CMK (cell line): ENCODE measurements around the gene ELMO1.
"Not testable (repeated sequence)": the region's sequence is repeated elsewhere in the genome, so short reads cannot be mapped to it uniquely, and the experiment has no call there.

Source experiments
- DNase-seq: peaks from one replicate; pipeline ENCODE4 v3.0.0-alpha.2; 2010; ENCODE audit warnings: low read depth

ELMO1 gene

DNA sequence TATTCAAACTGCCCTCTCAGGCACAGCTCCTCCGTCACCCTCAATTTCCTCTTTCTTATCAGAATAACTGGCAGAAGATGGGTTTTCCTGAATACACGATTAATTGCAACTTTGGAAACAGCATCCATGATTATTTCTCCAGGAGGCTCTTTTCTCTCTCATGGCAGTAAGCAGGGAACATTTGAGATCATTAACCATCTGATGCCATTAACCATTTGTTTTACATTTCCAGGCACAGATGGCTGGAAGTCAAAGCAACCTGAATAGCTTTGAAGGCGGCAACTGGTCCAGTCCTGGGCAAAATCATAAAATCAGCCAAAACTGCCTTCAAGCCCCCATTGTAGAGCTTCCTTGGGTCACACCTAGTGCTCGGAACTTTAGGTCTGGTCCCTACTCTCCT lies 434.9 kb downstream of the ELMO1 start:
- no peak for DNase-seq

DNA sequence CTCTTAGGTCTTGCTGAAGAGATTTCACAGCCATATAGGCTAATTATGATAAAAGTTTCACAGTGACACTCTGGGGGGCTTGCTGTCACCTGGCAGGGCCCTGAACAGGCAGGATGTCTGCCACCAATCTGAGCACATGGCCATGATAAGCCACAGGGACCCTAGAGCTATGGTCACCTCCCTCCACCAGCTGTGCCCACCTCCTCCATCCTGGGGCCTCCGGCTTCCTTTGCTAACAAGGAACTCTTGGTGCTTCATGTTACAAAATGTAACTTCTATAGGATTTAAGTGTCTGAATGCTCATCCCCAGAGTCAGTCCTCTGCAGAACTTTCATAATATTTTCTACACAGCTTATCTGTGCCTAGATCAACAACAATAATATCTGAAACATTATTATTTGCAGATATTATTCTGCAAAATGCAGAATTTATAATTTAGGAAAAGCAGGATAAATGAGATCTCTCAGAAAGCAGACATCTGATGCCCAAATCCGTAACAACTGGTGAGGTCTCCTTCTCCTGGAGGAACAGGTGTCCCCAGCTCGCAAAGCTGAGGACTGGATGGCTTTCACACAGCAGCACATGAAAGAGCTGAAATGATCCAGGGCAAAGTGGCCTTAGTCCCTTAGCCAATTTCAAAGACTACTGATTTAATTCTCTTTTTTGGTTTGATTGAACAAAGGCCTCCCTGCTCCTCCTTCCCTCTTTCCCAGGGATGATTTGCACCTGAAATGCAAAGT lies 437.3 kb downstream of the ELMO1 start:
- no peak for DNase-seq

DNA sequence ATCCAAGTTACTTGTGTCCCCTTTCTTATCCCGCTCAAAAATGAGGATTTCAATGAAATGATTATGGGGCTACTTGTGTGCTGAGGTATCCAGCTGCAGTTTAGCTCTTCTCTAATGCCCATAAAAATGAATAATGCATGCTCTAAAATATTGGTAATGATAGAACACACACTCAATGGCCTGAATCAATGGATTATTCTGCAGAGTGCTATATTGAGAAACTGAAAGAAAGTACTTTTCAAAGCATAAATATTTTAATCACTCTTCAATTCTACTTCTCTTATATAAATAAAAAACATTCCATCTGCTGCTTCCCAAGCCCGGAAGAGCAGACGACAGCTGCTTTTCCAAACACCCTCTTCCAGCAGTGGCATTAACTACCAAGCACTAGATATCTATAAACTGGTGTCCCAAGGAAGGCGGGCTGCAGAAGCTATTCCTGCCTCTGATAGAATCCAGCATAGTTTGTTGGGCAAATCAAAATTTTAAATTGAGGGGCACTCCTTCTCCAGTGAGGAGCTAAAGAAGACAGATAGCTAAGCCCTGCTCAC lies 439.5 kb downstream of the ELMO1 start:
- DNase-seq = no peak

DNA sequence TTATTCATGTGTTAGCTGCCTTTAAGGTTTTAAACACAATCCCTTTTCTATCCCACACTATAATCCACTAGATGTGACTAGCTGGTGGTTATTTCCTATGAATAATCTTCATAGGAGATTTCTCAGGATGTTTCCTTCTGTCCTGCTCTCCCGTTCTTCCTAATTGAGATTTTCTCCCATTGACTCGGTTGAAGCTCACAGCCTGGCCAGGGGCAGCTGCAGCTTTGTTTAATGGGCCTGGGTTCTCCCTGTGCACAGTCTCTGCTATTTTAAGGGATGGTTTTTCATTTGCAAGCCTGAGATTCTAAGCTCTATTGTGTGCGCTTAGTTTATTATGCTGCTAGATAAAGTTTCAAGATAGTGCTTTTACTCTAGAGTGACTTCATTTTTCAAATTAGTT lies 441.0 kb downstream of the ELMO1 start:
- no peak for DNase-seq

DNA sequence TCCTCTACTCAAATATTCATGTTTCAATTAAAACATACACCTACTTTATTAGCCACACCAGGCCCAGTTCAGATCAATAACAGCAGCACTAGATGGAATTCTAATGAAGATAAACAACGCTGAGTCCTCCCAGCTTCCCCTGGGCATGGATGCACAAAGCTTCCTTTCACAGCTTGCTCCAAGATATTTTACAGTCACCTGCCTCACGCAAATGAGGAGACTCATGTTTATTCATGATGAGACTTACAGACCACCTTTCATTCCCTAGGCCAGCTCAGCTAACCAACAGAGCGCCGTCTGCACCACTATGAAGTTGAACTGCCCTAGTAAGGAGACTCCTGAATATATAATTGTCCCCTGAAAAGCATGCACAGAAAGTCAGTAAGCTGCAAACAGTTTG lies 441.4 kb downstream of the ELMO1 start:
- no peak for DNase-seq

DNA sequence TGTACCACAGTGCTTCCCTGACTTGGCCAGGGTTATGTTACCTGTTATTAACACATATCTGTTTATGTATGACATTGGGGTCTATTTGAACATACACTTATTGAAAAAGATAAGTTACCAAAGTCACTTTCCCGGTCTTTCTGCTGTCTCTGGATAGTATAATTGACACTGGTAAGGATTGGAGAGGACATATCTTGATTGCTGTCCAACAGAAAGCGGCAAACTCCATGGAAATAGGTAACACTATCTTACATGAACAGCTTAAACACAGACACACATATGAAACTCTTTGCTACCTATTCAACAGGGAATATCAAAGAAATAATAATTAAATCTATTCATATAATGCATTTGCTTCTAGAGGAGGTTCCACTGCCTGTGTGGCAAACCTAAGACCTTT lies 441.9 kb downstream of the ELMO1 start:
- DNase-seq = no peak

DNA sequence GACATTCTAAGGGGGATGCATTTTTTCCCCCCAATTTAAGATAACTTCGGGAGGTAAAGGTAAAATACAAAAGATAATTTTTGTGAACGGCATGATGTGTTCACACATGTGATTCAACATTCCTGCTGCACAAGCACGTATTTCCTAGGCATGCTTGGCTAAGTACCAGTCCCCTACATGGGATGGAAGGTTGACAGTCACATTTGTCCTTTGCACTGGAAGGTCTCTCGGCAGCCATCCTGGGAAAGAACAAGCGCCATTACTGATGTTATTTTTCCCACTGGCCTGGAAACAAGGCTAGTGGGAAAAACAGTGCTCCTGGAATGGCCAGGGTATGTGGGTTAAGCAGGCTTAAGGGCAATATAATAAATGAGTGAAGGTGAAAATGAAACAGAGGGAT lies 448.2 kb downstream of the ELMO1 start:
- DNase-seq = no peak

DNA sequence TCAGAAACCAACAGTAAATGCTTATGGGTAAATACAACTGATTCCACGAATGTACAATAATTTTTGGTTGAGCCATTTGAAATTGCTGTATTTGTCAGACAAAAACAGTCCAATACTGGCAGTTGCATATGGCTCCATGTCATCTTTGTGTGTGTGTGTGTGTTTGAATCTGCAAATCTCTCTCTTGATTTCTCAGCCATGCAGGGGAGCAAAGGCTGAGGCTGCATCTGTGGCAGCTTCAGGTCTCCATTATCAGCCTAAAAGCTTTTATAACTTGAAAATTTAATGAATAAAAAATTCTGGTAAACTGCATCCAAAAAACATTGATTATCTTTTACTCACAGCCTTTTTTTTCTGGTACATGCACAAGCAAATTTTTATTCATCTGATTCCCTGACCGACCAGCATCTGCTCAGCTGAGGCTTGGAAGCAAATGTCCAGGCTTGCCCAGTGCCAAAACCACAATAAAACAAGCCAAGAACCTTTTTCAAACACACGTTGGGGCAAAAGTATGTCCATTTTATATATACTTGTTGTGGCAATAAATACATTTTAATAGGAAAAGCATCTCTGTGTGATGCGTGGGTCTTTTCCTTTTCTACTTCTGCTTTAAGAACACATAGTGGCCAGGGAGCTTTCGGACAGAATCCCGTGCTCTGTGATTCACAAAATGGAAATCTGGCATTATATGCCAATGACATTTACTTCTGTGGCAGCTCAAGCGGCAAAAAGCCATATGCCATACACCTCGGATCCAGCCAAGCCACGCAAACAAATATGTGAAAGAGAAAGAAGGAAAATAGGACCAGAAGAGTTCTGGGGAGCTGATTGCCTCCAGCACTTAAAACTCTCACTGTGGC lies 448.8 kb downstream of the ELMO1 start:
- no peak for DNase-seq

DNA sequence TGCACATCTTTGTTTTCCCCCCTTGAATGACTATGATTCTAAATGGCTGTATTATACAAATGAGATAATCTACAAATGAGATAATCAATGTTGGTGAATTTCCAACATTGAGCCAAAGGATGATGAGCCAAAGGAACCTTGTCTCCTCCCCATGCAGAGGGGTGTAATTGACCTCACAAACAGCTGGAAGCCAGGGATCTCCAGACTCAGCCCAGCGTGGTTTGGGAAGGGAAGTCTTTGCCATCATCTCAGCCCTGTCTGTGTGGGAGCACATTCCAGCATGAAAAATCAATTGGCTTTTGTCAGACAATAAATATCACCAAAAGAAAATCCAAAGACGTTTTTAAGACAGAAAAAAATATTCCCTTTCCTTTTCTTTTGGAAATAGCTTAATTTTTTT lies 452.9 kb downstream of the ELMO1 start:
- no peak for DNase-seq

DNA sequence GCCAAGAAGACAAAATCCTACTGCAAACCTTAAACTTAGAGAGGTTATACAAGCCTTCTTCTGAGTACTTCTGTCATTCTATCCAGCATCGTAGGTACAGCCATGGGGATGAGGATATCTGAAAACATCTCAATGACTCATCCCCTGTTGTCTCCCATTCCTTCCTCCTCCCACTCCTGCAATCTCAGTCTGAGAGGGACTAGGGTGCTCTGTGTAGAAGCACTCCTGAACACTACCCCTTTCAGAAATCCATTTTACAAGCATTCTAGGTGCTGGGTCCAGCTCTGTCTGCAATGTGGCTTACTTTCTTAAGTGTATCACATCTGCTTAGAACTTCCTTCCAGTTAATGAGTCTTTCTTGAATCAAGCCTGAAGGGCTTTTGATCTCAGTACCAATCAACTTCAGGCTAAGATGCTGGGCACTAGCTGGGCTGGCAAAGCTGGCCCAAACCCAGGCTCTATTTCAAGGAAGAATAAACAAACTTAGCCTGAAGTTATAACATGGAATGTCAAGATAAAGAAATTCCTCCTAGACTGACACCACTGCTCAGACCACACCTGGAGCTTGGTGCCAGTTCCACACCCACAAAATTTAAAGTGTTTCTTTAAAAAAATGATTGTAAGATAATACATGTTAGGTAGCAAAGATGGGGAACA lies 454.1 kb downstream of the ELMO1 start:
- DNase-seq = no peak

DNA sequence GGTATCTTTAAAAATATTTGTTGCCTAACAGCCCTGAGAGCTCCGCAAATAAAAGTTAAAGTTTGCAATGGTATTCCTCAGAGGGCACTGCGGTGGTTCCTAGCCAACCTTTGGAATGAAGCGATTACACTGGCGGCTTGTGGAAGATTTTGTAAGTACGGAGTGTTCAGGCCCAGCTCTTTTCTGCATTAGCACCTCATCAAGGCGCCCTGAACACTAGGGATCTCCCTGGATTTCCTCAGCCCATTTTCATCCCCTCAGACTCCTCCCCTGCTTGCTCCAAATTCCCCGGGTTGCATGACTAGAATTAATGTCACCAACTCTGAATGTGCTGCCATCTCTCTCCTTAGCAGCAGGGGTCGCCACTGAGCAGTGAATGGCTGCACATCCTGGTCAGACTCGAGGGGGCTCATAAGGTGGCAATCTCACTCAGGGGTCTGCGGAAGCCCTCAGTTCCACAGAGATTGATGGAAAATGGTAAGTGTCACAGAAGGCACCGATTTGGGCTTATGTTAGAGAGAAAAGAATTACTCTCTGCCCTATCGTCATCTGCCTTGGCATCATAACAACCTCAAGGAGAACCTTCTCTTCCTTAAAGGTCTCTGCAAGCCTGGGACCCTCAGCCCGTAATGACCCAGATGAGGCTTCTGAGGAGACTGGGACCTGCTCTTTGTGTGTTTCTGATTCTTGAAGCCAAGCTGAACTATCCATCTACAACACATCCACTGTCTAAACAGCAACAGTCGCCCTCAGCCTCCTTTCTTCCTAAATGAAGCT lies 461.5 kb downstream of the ELMO1 start:
- DNase-seq = peak; percentile 12

DNA sequence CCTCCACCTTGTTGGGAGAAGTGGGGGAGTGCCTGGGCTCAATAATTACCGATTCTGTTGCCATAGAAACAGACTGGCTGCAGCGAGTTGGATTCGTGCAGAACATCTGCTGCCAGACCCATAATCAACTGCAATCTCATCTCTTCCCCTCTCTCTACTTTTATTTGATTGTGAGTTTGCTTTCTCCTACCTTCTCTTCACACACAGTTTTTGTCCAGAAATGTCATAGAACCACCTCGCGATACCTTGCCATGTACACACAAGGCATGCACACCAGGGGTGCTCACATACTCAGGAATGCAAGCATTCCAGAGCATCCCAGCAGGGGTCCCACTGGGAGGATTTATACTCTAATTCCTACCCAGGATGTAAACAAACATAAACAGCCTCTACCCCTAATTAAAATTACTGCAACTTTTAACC lies 462.1 kb downstream of the ELMO1 start:
- no peak for DNase-seq

DNA sequence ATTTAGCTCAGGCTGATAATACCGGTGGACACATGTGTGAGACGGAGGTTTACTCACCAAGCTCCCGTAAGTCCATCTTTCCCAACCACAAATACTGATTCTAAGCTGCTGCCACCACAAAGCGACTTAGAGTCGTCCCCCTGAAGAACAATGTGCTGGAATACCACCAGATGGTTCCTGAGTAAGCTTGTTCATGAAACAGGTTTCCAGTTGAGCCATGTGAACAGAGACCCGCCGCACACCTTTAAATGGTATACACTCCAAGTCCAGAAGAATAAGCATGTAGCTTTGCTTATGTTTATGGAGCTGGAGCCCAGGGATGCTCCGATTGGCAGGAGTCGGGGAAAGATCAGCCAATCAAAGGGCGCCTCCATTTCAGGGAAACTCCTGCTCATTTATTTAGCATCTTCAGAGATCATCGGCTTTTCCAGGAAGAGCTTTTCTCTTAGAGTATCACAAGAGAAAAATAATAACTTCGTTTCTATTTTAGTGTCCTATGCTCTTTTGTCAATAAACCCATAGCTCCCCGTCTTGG lies 462.7 kb downstream of the ELMO1 start:
- DNase-seq = no peak

DNA sequence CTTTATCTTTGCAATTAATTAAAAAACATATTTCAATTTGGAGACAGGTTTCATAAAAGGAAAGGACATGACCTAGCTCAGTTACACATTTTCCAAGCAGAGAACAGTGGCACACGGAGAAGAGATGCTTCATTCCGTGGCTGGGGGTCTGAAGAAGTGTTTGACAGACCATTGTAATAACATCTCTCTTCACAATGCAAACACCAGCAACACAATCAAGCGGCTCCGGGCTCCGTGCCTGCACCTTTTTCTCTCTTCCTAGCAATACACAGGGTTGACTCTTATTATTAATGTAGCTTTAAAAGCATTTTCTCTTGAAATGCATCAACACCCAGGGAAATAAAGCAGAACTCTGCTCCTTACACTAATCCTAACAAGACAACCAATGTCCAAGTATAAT lies 463.3 kb downstream of the ELMO1 start:
- no peak for DNase-seq

DNA sequence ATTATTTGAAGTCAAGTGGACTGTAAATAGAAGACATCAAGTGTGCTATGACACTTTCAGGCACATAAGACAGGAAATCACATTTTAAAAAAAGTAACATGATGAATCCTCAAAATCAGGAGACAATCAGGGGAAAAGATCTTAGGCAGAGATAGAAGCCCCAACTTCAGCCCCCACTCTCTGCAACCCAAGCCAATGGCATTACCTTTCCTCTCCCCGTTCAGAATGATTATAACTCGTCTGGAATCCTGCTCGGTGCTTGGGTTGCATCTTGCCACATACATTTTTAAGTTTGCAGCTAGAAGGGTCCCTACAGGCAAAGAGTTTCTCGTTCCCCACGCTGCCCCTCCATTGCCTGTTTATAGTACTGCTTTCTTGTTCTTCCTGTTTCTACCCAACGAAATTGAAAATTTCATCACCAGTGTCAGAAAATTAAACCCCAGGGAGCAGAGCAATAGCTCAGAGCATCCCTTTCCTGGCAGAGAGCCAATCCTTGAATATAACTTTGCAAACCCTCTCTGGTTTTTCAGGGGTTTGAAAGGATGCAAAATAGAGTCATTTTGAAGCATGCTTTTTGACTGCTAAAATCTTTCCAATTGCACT lies 463.9 kb downstream of the ELMO1 start:
- no peak for DNase-seq

DNA sequence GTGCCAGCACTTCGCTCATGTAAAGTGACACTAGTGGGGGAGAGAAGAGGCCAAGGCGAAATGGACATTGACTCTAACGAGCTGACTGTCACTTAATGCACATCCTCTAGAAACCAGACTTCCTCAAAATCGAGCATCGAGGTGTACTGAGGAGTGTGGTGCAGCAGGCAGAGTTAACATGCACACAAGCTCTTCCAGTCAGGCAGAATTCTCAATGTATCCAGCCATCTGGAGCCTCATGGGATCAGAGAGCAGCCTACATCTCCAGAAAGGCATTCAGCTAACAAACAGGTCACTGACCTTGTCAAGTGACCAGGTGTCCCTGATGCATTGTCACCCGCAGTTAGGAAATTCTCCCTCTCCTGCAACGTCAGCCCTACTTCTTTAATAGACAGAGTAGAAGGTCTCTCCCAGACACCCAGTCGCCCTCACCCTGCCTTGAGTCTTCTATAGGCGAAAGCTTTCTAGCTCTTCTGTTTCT lies 464.6 kb downstream of the ELMO1 start:
- DNase-seq = no peak

DNA sequence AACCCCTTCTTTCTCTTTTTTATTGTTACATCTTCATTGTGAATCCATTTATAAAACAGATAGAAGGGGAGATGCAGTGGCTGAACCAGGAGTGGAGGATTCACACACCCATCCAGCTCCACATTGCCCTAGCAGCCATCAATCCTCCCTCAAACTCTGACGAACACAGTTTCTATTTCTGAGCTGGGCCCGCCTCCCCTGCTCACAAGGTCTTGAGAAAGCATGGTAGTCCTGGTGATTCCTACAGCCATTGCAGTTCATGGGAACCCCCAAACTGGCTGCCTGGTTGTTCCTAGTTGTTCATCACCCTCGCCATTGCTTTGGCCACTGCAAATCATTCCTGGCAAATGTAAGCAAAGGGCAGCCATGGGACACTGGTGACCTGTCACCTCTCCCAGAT lies 465.9 kb downstream of the ELMO1 start:
- DNase-seq = no peak

DNA sequence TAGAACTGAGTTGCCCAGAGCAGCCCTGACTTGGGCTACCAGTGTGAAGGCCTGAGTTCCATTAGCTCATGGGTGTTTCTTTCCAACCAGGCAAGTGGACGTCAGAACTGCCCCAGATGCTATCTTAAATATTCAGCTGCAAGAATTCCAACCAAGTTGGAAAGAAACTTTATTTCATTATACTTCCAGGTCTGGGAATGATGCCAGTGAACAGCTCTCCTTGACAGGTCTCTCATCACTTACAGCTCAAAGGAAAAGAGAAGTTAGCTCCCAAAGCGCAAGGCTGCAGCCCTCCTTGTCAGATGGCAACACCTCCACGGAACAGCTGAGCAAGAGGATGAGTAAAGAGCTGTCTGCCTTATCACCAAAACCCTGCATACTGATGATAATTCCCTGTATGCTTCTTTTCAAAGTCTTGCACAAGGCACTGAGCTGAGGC lies 468.8 kb downstream of the ELMO1 start:
- DNase-seq = no peak

DNA sequence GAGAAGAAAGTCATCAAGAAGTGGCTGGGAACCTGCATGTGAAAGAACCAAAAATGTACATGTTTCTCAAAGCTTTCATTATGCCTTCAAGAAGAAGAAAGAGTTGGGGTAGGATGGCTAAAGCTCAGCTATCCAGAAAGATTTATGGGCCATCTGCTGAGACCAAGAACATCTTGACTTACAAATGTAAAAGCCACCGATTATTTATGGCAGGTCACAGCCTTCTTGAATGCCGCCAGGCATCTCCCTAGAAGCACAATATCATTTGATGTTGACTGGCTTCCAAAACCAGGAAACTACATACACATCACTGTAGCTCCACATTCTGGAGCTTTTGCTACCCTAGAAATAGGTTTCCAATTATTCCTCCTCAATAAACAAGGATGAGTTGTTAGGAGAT lies 470.2 kb downstream of the ELMO1 start:
- DNase-seq = no peak

DNA sequence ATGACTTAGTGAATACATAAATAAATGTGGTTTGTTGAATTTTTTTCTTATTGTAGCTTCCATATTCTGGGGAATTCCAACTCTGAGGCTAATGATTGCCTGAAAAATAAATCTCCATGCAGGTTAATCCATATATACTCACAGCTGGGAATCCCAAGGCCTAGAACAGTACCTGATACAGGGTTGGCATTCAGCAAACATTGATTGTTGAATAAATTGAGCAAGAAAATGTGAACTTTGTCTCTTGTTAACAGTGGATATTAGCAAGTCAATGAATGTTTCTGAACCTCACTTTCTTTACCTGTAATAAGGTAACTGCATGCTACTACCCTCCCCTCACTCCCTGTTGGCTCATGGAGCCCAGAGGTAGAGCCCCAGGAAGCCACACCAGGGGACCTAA lies 470.8 kb downstream of the ELMO1 start:
- no peak for DNase-seq

DNA sequence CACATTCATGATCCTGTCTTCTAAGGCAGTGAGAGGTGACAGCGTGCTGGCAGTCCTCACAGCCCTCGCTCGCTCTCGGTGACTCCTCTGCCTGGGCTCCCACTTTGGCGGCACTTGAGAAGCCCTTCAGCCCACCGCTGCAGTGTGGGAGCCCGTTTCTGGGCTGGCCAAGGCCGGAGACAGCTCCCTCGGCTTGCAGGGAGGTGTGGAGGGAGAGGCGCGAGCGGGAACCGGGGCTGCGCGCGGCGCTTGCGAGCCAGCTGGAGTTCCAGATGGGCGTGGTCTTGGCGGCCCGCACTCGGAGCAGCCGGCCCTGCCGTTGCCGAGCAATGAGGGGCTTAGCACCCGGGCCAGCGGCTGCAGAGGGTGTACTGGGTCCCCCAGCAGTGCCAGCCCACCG lies 475.1 kb downstream of the ELMO1 start:
- DNase-seq = not testable (repeated sequence)
